Globus pallidus (tissue), 1 donor: ENCODE data around the gene CLCNKB.
"Not testable (repeated sequence)": the region's sequence is repeated elsewhere in the genome, so short reads cannot be mapped to it uniquely, and the experiment has no call there.

Source experiments
- DNase-seq: peaks from one replicate; pipeline ENCODE4 v3.0.0-alpha.2; 2015; ENCODE audit warnings: low spot score

CLCNKB gene

DNA sequence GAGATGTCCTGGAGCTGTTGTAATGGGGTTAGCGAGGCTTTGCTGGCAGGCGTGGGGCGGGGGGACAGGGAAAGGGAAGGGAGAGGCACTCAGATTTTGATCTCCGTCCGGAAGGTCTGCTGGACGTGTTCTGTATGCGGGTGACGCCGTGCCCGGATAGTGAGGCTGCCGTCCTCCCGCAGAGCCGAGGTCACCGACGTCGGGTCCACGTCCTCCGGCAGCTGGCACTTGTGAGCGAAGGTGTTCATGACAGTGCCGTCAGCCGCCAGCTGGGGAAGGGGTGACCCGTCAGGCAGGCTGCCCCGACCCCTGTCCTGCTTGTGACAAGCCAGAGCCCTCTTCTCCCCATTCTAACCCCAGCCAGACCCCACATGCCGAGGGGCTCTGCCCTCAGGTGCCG, 28.1 kb upstream of the CLCNKB start:
- no peak for DNase-seq

- no peak for DNase-seq
These were observed 27.4 kb upstream of the CLCNKB start for GRCh38 chr1:16015960-16016901.

DNA sequence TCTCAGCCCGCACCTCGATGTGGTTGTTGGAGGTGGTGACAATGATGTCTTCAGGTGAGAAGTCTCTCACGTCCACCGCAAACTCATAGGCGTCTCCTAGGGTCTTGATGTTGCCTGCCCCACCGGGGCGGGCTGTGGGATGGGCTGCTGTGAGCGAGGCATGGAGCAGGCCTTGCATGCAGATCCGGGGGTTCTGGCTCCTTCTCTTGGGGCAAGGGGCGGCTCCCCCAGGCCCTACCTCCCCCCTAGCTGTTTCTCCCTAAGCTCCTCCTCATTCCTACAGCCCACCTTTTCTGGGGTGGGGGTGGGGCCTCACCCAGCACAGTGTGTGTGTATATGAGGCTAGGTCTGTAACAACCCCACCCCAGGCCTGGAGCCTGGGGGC, 26.5 kb upstream of the CLCNKB start:
- DNase-seq: no peak

DNA sequence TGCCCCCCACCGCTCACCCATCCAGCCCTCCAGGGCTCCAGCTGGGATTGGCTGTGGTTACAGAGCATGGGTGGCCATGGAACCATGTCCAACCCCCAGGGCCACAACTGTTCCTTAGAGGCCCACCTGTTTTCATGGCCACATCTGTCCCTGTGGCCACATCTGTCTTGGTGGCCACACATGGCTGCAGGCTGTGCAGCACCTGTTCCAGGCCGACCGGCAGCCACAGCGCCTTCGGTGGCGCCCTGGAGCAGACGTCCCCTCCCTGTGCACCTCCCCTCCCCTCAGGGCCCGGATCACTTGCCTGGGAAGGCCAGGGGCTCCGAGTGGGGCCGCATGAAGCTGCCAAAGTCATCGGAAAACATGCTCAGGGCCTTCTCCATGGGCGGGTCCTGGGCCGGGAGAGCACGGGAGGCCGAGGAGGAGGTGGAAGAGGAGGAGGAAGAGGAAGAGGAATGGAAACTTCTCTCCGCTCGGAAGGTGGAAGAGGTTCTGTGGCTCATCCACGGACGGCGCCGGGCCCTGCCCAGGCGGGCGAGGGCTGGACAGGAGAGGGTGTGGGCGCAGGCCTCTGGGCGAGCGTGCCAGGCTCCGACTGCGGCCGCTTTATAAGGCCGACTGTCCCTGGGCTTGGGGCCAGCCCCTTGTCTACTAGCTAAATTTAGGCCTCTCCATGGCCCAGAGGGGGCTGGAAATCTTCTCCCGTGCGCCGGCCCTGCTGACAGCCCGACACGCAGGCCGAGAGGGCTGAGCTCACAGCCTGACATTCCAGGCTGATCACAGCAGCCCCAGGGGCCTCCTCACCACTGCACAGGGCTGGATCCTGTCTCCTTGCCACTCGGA, 25.9 kb upstream of the CLCNKB start, which contains the start of gene HSPB7:
Gene HSPB7 (minus strand): TSS at position 583 of the 843 bp plus-strand sequence. CDS start 80 bp downstream, at position 503.
- DNase-seq: no peak

GRCh38 chr1:16018308-16018707, 25.3 kb upstream of the CLCNKB start:
- no peak for DNase-seq

- DNase-seq: no peak
These were observed 24.6 kb upstream of the CLCNKB start for GRCh38 chr1:16018749-16019643.

- no peak for DNase-seq
These were observed 23.8 kb upstream of the CLCNKB start for GRCh38 chr1:16019644-16020277.

- no peak for DNase-seq
These were observed 23.3 kb upstream of the CLCNKB start for GRCh38 chr1:16020325-16020724.

DNA sequence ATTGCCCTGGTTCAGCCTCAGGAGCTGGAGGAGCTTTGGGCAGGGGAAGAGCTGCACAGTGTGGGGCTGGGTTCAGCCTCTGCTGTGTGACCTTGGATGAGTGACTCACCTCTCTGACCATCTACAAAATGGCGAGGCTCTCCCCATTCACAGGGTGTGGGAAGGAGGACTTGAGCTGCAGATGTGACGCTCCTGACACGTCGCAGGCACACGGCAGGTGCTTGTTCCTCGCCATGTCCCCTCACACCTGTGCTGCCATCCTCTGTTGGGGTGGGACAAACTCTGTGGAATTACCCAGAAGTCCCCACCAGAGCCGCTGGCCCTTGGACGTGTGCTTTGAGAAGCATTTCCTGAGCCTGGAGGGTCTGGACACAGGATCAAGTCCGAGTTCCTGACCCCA, 22.7 kb upstream of the CLCNKB start:
- not testable (repeated sequence) for DNase-seq

DNA sequence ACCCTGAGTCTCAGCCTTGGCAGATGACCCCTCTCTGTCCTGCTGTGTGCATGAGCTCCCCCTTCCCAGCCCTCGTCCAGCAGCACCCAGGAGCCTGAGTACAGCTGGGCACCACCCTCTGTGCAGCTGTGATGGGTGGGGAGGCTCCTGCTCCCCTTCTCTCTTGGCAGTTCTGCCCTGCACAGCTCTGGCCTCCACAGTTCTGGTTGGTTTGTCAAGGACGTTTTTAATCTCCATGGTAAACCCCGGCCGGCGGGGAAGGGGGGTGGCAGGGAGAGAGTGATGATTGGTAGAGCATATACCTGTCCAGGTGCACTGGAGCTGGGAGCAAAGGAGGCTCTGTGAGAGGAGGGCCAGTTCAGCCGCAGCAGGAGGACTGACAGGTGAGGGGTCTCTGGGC, 21.9 kb upstream of the CLCNKB start, which contains the start of gene CLCNKA:
Gene CLCNKA (plus strand): TSS at position 356 of the 400 bp plus-strand sequence. CDS start 584 bp downstream, outside the sequence.
- DNase-seq: no peak

GRCh38 chr1:16022393-16022792, 21.2 kb upstream of the CLCNKB start:
- no peak for DNase-seq

DNA sequence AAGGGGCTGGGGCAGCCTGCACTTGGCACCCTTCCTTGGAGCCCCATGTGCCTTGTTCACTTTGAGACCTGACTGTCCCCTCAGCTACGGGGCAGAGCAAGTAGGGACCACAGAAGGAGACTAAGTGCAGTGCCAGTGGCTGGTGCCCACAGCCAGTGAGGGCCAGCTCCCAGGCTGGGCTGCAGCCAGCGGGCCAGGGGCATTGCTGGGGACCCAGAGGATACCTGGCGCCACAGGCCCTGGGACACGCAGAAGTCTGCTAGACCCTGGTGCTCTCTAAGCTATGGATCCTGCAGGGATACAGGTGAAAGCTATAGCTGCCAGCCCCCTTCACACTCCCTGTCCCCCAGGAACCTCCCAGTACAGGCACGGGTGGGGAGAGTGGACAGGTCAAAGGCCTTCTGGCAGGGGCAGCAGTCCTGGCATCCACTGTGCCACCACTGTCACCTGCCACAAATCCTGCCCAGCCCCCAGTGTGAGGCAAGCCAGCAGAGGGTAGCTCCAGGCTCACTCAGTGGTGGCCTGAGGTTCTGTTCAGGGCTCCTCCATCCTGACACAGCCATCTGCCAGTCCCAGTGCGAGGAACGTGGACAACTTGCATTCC, 20.4 kb upstream of the CLCNKB start:
- DNase-seq: no peak

DNA sequence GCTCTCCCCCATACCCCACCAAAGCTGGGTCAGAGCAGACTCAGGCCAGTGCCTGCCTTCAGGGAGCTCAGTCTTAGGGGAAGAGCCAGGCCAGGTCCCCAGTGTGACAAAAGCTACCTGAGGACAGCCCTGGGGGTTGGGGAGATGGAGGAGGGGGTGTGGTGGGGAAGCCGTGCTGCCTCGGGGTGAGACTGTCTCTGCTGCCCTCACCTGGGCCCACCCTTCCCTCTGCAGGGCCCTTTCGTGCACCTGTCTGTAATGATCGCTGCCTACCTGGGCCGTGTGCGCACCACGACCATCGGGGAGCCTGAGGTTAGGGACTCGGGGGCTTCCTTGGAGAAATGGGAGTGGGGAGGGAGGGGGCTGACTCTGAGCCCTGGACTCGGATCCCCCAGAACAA, 17.3 kb upstream of the CLCNKB start:
- DNase-seq: not testable (repeated sequence)

DNA sequence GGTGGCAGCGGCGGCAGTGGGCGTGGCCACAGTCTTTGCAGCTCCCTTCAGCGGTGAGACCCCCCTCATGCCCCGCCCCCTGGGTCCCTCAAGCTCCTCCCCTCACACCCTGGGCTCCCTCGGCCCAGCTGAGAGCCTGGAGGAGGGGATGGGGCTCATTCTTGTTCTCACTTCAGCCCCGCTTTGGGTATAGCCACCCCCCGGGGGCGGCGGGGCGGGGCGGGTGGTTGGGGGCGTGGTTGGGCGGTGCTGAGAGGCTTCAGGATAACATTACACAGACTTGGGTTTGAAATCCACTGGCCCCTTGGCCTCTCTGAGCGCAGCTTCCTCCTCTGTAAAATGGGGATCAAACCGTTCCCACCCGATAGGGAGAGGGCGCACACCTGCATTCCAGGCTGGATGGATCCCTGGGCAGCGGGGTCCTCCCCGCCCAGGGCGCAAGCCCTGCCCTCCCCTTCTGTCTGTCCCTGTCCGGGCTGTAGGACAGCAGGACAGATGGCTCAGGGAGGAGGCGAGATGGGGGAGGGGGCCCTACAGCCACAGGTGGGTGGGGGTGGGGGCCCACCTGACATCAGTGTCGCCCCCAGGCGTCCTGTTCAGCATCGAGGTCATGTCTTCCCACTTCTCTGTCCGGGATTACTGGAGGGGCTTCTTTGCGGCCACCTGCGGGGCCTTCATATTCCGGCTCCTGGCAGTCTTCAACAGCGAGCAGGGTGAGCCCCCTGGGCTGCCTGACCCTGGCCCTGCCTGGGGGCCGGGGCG, 16.7 kb upstream of the CLCNKB start:
- no peak for DNase-seq

- DNase-seq: no peak
These were observed 15.2 kb upstream of the CLCNKB start for GRCh38 chr1:16028237-16029002.

DNA sequence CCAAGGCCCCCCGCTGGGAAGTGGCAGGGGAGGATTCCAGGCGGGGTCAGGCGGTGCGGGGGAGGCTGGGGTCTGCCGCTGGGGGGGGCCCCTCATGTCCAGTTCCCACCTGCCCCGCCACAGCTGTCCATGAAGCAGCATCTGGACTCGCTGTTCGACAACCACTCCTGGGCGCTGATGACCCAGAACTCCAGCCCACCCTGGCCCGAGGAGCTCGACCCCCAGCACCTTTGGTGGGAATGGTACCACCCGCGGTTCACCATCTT, 14.6 kb upstream of the CLCNKB start:
- not testable (repeated sequence) for DNase-seq

DNA sequence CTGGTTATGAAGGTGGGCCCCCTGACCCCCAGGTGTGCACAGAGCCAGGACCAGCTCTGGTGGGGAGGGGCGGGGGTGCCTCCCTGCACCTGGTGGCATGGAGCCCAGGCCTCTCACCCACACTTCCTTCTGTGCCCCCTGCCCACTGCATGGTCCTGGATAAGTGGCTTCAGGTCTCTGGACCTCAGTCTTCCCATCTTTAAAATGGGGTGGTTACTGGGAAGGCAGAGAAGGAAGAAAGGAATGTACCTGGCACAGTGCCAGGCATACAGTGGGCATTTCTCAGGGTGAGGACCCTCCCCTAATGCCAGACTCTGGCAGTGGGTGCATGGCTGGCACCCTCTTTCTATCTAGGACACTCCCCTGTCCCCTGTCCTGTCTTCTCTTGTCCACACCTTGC, 14.3 kb upstream of the CLCNKB start:
- no peak for DNase-seq

GRCh38 chr1:16031551-16031950, 12.0 kb upstream of the CLCNKB start:
- DNase-seq: no peak

GRCh38 chr1:16032388-16033102, 11.0 kb upstream of the CLCNKB start:
- DNase-seq: peak; percentile 73
